Gastrocnemius medialis (tissue), 4 donors: ENCODE results near the gene CUX1.

Source experiments
- POLR2A ChIP-seq, 2 donors: fragments of 450-650 bp; IDR thresholded peaks; one replicate each; pipeline ENCODE4 v1.6.1; 2017; ENCODE audit warnings: antibody characterized with exemption in 2 of 2, mild to moderate bottlenecking in 2 of 2, moderate library complexity in 2 of 2
- TF ChIP-seq, protein P1 (sequence below), 5 experiments: fragments of 450-650 bp in 3 of 5; fragments of 200-600 bp in 2 of 5; sonication (generic) in 2 of 5; IDR thresholded peaks in 4 of 5; conservative IDR thresholded peaks in 1 of 5; 1 replicate in 4 of 5; 2 replicates in 1 of 5; pipeline ENCODE4 v1.5.1; 2016 to 2019; ENCODE audit warnings: antibody characterized with exemption in 5 of 5, mild to moderate bottlenecking in 3 of 5, moderate library complexity in 3 of 5

DNA sequence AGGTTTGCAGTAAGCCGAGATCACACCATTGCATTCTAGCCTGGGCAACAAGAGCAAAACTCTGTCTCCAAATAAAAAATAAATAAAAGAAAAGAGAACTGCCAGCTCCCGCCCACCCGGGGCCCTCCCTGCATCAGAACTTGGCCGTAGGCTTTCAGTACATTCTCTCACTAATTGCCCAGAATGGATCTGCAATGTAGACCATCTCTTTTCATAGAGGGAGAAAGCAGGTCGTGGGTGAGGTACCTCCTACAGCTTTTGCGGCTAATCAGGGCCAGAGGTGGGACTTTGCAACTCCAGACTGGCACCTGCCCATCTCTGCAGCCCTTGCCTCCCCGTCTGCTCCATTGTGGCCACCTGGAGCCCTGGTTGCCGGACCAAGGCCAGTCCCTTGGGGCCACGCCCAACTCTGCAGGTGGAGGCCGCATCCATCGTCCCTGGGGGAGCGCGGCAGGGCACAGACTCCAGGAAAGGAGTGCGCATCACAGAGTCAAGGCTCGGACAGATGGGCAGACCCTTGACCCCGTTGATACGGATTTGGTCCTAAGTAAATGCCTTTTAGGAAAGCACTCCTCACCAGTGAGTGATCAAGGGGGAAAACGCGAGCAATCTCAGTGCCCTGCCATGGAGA lies 290.2 kb downstream of the CUX1 start:
- TF ChIP-seq, protein P1, sequence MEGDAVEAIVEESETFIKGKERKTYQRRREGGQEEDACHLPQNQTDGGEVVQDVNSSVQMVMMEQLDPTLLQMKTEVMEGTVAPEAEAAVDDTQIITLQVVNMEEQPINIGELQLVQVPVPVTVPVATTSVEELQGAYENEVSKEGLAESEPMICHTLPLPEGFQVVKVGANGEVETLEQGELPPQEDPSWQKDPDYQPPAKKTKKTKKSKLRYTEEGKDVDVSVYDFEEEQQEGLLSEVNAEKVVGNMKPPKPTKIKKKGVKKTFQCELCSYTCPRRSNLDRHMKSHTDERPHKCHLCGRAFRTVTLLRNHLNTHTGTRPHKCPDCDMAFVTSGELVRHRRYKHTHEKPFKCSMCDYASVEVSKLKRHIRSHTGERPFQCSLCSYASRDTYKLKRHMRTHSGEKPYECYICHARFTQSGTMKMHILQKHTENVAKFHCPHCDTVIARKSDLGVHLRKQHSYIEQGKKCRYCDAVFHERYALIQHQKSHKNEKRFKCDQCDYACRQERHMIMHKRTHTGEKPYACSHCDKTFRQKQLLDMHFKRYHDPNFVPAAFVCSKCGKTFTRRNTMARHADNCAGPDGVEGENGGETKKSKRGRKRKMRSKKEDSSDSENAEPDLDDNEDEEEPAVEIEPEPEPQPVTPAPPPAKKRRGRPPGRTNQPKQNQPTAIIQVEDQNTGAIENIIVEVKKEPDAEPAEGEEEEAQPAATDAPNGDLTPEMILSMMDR (IDR thresholded peaks at IDR 0.05 in 4 of 5, conservative IDR thresholded peaks at IDR 0.05 in 1 of 5), result no peak
- no peak for TF ChIP-seq POLR2A (IDR thresholded peaks at IDR 0.05)
